ENCODE data around the gene PALD1. TPM values are rescaled to one million over a fixed set of nuclear protein-coding genes. Genes with fewer than 3 reads are reported as not detected.

The PALD1 gene
- total RNA-seq, 8 experiments from 2014 or later, result 1.4 to 15.9 (median 2.7) TPM

GRCh38 chr10:70549351-70549961 lies 70.9 kb downstream of the PALD1 start:
- H3K4me1 ChIP-seq (replicated peaks in 1 of 2), result peaks cover 0 to 10% of the 10 kb centered on the region in 2 donors
- in situ Hi-C loops (cut with MboI; ENCODE audit: low pct_unique_long_range_greater_than_20kb in 2 of 9, low sequenced_read_pairs in 9 of 9, unreplicated experiment in 9 of 9), result loop anchor here in 1 of 9 experiments (25.0 kb wide), 1 partner anchor 338 kb away; the partner anchor contains the start of gene PCBD1
- peak in 5 of 8 experiments; percentile 18 to 42 (median 31) for ATAC-seq (replicated peaks in 6 of 8)
- H3K4me3 ChIP-seq, result no peak overlapping the region
- H3K27ac ChIP-seq, result no peak overlapping the region
- WGBS, 10 experiments, result 0 to 93% (median 70%) methylated on average over 1 to 5 of the region's 12 CpGs; no CpG with 5 or more reads in 4 of the 10 experiments

- in situ Hi-C loops (cut with MboI; ENCODE audit: low pct_unique_long_range_greater_than_20kb in 2 of 9, low sequenced_read_pairs in 9 of 9, unreplicated experiment in 9 of 9), result loop anchor here in 6 of 9 experiments (10.0 to 25.0 kb wide), 4 partner anchors 205 to 337 kb away; partner anchors contain the start of gene PCBD1 (in 1 of the 6)
- WGBS, 10 experiments, result 94 to 100% (median 100%) methylated on average over 1 to 2 of the region's 3 CpGs; no CpG with 5 or more reads in 6 of the 10 experiments
- Histone ChIP-seq H3K4me3 (no peak overlapping the region), H3K4me1 (replicated peaks in 1 of 2) (peaks cover 0 to 7% of the 10 kb centered on the region in 2 donors), H3K27ac (no peak overlapping the region)
- peak; percentile 77 to 96 (median 86) for ATAC-seq (replicated peaks in 6 of 8)
Observed at GRCh38 chr10:70549962-70550458, 71.4 kb downstream of the PALD1 start.

- H3K4me1 ChIP-seq (replicated peaks in 1 of 2), result peaks cover 0 to 7% of the 10 kb centered on the region in 2 donors
- WGBS, 10 experiments, result 15 to 100% (median 73%) methylated on average over 1 to 6 of the region's 6 CpGs
- no peak overlapping the region for H3K4me3 ChIP-seq
- H3K27ac ChIP-seq, result no peak overlapping the region
- in situ Hi-C loops (cut with MboI; ENCODE audit: low pct_unique_long_range_greater_than_20kb in 2 of 9, low sequenced_read_pairs in 9 of 9, unreplicated experiment in 9 of 9), result loop anchor here in 5 of 9 experiments (10.0 to 25.0 kb wide), 3 partner anchors 204 to 312 kb away; no protein-coding TSS in a partner anchor
- peak in 1 of 8 experiments; percentile 6 for ATAC-seq (replicated peaks in 6 of 8)
Observed at GRCh38 chr10:70550459-70550858, 71.9 kb downstream of the PALD1 start.

- in situ Hi-C loops (cut with MboI; ENCODE audit: low pct_unique_long_range_greater_than_20kb in 2 of 9, low sequenced_read_pairs in 9 of 9, unreplicated experiment in 9 of 9), result loop anchor here in 5 of 9 experiments (10.0 to 25.0 kb wide), 3 partner anchors 203 to 311 kb away; no protein-coding TSS in a partner anchor
- ATAC-seq (replicated peaks in 6 of 8), result no peak
- H3K27ac ChIP-seq, result no peak overlapping the region
- H3K4me3 ChIP-seq, result no peak overlapping the region
- 40 to 100% (median 57%) methylated on average over 1 to 2 of the region's 2 CpGs; no CpG with 5 or more reads in 5 of the 10 experiments for WGBS, 10 experiments
- H3K4me1 ChIP-seq (replicated peaks in 1 of 2), result peaks cover 0 to 7% of the 10 kb centered on the region in 2 donors
Observed at GRCh38 chr10:70551466-70551865, 72.9 kb downstream of the PALD1 start.

- Histone ChIP-seq H3K27ac (no peak overlapping the region), H3K4me1 (replicated peaks in 1 of 2) (peaks cover 0 to 7% of the 10 kb centered on the region in 2 donors), H3K4me3 (no peak overlapping the region)
- WGBS, 10 experiments, result 17 to 97% (median 89%) methylated on average over 2 to 13 of the region's 19 CpGs; no CpG with 5 or more reads in 2 of the 10 experiments
- in situ Hi-C loops (cut with MboI; ENCODE audit: low pct_unique_long_range_greater_than_20kb in 2 of 9, low sequenced_read_pairs in 9 of 9, unreplicated experiment in 9 of 9), result loop anchor here in 5 of 9 experiments (10.0 to 25.0 kb wide), 3 partner anchors 203 to 310 kb away; no protein-coding TSS in a partner anchor
- ATAC-seq (replicated peaks in 6 of 8), result peak in 4 of 8 experiments; percentile 19 to 62 (median 52)
Observed at GRCh38 chr10:70551971-70552422, 73.4 kb downstream of the PALD1 start.

- ATAC-seq (replicated peaks in 6 of 8), result no peak
- no peak overlapping the region for H3K27ac ChIP-seq
- 48 to 100% (median 88%) methylated on average over 1 to 6 of the region's 6 CpGs; no CpG with 5 or more reads in 2 of the 10 experiments for WGBS, 10 experiments
- in situ Hi-C loops (cut with MboI; ENCODE audit: low pct_unique_long_range_greater_than_20kb in 2 of 9, low sequenced_read_pairs in 9 of 9, unreplicated experiment in 9 of 9), result loop anchor here in 5 of 9 experiments (10.0 to 25.0 kb wide), 3 partner anchors 202 to 310 kb away; no protein-coding TSS in a partner anchor
- no peak overlapping the region for H3K4me3 ChIP-seq
- peaks cover 0 to 7% of the 10 kb centered on the region in 2 donors for H3K4me1 ChIP-seq (replicated peaks in 1 of 2)
Observed at GRCh38 chr10:70552586-70552985, 74.0 kb downstream of the PALD1 start.

- in situ Hi-C loops (cut with MboI; ENCODE audit: low pct_unique_long_range_greater_than_20kb in 2 of 9, low sequenced_read_pairs in 9 of 9, unreplicated experiment in 9 of 9), result loop anchor here in 5 of 9 experiments (10.0 to 25.0 kb wide), 3 partner anchors 199 to 307 kb away; no protein-coding TSS in a partner anchor
- ATAC-seq (replicated peaks in 6 of 8), result no peak
Observed at GRCh38 chr10:70555371-70555770, 76.8 kb downstream of the PALD1 start.

GRCh38 chr10:70557086-70557845 lies 78.7 kb downstream of the PALD1 start:
- peaks cover 5 to 16% of the 10 kb centered on the region in 2 donors for H3K4me1 ChIP-seq (replicated peaks in 1 of 2)
- in situ Hi-C loops (cut with MboI; ENCODE audit: low pct_unique_long_range_greater_than_20kb in 2 of 9, low sequenced_read_pairs in 9 of 9, unreplicated experiment in 9 of 9), result loop anchor here in 5 of 9 experiments (10.0 to 25.0 kb wide), 3 partner anchors 198 to 305 kb away; no protein-coding TSS in a partner anchor
- 93 to 100% (median 98%) methylated on average over 1 to 5 of the region's 11 CpGs; no CpG with 5 or more reads in 6 of the 10 experiments for WGBS, 10 experiments
- ATAC-seq (replicated peaks in 6 of 8), result no peak
- H3K4me3 ChIP-seq, result no peak overlapping the region
- no peak overlapping the region for H3K27ac ChIP-seq

More at GRCh38 chr10:70555371-70555770, 76.8 kb downstream of the PALD1 start:
- Histone ChIP-seq H3K4me1 (replicated peaks in 1 of 2) (peaks cover 0 to 11% of the 10 kb centered on the region in 2 donors), H3K27ac (no peak overlapping the region), H3K4me3 (no peak overlapping the region)
- WGBS, 10 experiments, result 71 to 100% (median 87%) methylated on average over 1 to 9 of the region's 11 CpGs; no CpG with 5 or more reads in 4 of the 10 experiments

GRCh38 chr10:70557876-70558275 lies 79.3 kb downstream of the PALD1 start:
- WGBS, 10 experiments, result 80 to 100% methylated on average over 1 of the region's 2 CpGs; no CpG with 5 or more reads in 8 of the 10 experiments
- in situ Hi-C loops (cut with MboI; ENCODE audit: low pct_unique_long_range_greater_than_20kb in 2 of 9, low sequenced_read_pairs in 9 of 9, unreplicated experiment in 9 of 9), result loop anchor here in 5 of 9 experiments (10.0 to 25.0 kb wide), 3 partner anchors 197 to 304 kb away; no protein-coding TSS in a partner anchor
- ATAC-seq (replicated peaks in 6 of 8), result no peak
- H3K4me3 ChIP-seq, result no peak overlapping the region
- no peak overlapping the region for H3K27ac ChIP-seq
- peaks cover 5 to 16% of the 10 kb centered on the region in 2 donors for H3K4me1 ChIP-seq (replicated peaks in 1 of 2)

GRCh38 chr10:70558295-70558694 lies 79.7 kb downstream of the PALD1 start:
- 57 to 100% (median 93%) methylated on average over 1 to 11 of the region's 11 CpGs; no CpG with 5 or more reads in 1 of the 10 experiments for WGBS, 10 experiments
- in situ Hi-C loops (cut with MboI; ENCODE audit: low pct_unique_long_range_greater_than_20kb in 2 of 9, low sequenced_read_pairs in 9 of 9, unreplicated experiment in 9 of 9), result loop anchor here in 5 of 9 experiments (10.0 to 25.0 kb wide), 3 partner anchors 197 to 304 kb away; no protein-coding TSS in a partner anchor

GRCh38 chr10:70558871-70559810 lies 80.6 kb downstream of the PALD1 start:
- peak; percentile 30 to 81 (median 76) for ATAC-seq (replicated peaks in 6 of 8)
- 34 to 74% (median 63%) methylated on average over 1 to 11 of the region's 20 CpGs; no CpG with 5 or more reads in 2 of the 10 experiments for WGBS, 10 experiments
- Histone ChIP-seq H3K4me3 (no peak overlapping the region), H3K4me1 (replicated peaks in 1 of 2) (peaks cover 5 to 16% of the 10 kb centered on the region in 2 donors), H3K27ac (no peak overlapping the region)
- in situ Hi-C loops (cut with MboI; ENCODE audit: low pct_unique_long_range_greater_than_20kb in 2 of 9, low sequenced_read_pairs in 9 of 9, unreplicated experiment in 9 of 9), result loop anchor here in 5 of 9 experiments (10.0 to 25.0 kb wide), 3 partner anchors 196 to 303 kb away; no protein-coding TSS in a partner anchor

More at GRCh38 chr10:70558295-70558694, 79.7 kb downstream of the PALD1 start:
- H3K27ac ChIP-seq, result no peak overlapping the region
- peaks cover 5 to 16% of the 10 kb centered on the region in 2 donors for H3K4me1 ChIP-seq (replicated peaks in 1 of 2)
- no peak for ATAC-seq (replicated peaks in 6 of 8)
- no peak overlapping the region for H3K4me3 ChIP-seq

All from motor neuron (in vitro differentiated cells).